ENCODE data around the gene TOP3A. TPM values are rescaled to one million over a fixed set of nuclear protein-coding genes. Genes with fewer than 3 reads are reported as not detected.

Gene TOP3A
- polyA plus RNA-seq, 1 experiment = 11.9 TPM

DNA sequence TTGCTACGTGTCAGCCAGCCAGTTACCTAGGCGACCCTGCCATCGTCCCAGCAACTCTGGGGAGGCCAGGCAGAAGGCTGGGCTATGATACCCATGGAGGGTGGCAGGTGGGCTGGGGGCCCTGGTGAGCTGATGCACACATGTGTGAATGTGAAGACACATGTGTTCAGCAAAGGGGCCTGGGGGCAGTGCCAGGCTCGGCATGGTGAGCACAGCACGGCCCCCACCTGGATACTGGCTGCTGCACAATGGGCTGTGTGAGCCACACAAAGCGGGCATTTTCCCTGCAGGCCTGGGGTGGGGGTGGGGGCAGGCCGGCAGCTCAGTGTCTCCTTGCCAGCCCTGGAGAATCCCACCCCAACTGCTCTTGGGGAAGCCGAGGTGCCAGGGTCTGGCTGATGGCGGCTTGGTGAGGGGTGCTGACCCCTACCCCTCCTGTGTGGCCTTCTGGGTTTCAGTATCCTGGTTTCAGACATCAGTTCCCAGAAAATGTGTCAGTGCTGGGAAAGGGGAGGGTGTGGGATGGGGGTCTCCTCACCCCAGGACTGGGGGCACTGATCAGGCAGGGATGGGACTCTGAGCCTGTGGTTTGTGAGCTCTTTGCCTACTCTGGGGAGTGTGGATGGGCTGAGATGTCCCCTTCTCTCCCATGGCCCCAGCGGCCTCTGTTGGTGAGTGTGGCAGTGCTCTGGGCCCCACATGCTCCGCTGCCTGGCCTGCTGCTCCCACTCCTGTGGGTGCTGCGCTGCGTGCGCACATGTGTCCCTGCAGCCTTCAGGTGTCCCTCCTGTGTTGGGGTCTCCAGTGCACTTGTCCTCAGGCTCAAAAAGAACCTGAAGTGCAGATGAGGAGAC lies 84.3 kb downstream of the TOP3A start:
- Histone ChIP-seq H3K27ac (ENCODE audit: low read depth, low read length) (no peak overlapping the region), H3K9me3 (ENCODE audit: control insufficient read depth, insufficient read depth, low read length) (no peaks in the 10 kb centered on the region), H3K27me3 (ENCODE audit: control insufficient read depth, insufficient read depth, low read length) (no peaks in the 10 kb centered on the region), H3K4me3 (ENCODE audit: low read depth, low read length) (no peak overlapping the region)
- ChIA-PET CTCF (no interaction called here), POLR2A (no interaction called here)
- DNase-seq (ENCODE audit: low read depth, low spot score) = no peak
- TF ChIP-seq, protein P1, sequence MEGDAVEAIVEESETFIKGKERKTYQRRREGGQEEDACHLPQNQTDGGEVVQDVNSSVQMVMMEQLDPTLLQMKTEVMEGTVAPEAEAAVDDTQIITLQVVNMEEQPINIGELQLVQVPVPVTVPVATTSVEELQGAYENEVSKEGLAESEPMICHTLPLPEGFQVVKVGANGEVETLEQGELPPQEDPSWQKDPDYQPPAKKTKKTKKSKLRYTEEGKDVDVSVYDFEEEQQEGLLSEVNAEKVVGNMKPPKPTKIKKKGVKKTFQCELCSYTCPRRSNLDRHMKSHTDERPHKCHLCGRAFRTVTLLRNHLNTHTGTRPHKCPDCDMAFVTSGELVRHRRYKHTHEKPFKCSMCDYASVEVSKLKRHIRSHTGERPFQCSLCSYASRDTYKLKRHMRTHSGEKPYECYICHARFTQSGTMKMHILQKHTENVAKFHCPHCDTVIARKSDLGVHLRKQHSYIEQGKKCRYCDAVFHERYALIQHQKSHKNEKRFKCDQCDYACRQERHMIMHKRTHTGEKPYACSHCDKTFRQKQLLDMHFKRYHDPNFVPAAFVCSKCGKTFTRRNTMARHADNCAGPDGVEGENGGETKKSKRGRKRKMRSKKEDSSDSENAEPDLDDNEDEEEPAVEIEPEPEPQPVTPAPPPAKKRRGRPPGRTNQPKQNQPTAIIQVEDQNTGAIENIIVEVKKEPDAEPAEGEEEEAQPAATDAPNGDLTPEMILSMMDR (IDR thresholded peaks at IDR 0.05; ENCODE audit: low read depth, low read length) = no peak

GRCh38 chr17:18229771-18230170 lies 85.0 kb downstream of the TOP3A start:
- TF ChIP-seq, protein P1 (IDR thresholded peaks at IDR 0.05; ENCODE audit: low read depth, low read length) = no peak
- POLR2A ChIA-PET = no interaction called here
- DNase-seq (ENCODE audit: low read depth, low spot score) = no peak
- H3K27me3 ChIP-seq (ENCODE audit: control insufficient read depth, insufficient read depth, low read length) = no peaks in the 10 kb centered on the region
- CTCF ChIA-PET = no interaction called here
- no peak overlapping the region for H3K27ac ChIP-seq (ENCODE audit: low read depth, low read length)
- H3K9me3 ChIP-seq (ENCODE audit: control insufficient read depth, insufficient read depth, low read length) = no peaks in the 10 kb centered on the region
- H3K4me3 ChIP-seq (ENCODE audit: low read depth, low read length) = no peak overlapping the region

GRCh38 chr17:18229254-18229653 lies 85.5 kb downstream of the TOP3A start:
- no peak for DNase-seq (ENCODE audit: low read depth, low spot score)
- H3K4me3 ChIP-seq (ENCODE audit: low read depth, low read length) = no peak overlapping the region
- H3K9me3 ChIP-seq (ENCODE audit: control insufficient read depth, insufficient read depth, low read length) = no peaks in the 10 kb centered on the region; the same call in 1 of the 2 replicates
- H3K27ac ChIP-seq (ENCODE audit: low read depth, low read length) = no peak overlapping the region
- POLR2A ChIA-PET = interaction anchor here (0.5 kb wide), 1 partner anchor 37 kb away, joined by 3 read pairs; no protein-coding TSS in a partner anchor
- no peaks in the 10 kb centered on the region for H3K27me3 ChIP-seq (ENCODE audit: control insufficient read depth, insufficient read depth, low read length)
- TF ChIP-seq, protein P1 (IDR thresholded peaks at IDR 0.05; ENCODE audit: low read depth, low read length) = no peak
- CTCF ChIA-PET = no interaction called here

DNA sequence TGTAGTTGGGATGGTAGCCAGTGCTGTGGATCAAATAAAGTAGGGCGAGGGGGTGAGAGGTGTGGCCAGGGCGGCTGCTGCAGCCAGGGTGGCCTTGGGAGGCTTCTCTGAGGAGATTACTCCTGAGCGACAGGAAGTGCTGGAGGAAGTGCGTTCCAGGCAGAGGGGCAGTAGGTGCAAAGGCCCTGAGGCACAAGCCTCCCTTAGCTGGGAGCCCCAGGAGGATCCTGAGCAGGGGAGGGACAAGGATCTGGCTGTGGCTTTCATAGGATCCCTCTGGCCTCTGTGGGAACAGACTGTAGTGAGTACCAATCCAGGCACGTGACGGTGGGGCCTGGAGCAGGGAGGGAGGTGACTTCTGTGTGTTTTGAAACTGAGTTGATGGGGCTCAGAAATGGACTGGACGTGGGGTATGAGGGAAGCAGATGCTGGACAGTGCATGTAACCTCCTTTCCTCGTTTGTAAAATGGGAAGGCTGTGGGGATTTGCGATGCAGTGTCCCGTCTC lies 86.6 kb downstream of the TOP3A start:
- no peak for DNase-seq (ENCODE audit: low read depth, low spot score)
- Histone ChIP-seq H3K27me3 (ENCODE audit: control insufficient read depth, insufficient read depth, low read length) (no peaks in the 10 kb centered on the region), H3K27ac (ENCODE audit: low read depth, low read length) (no peak overlapping the region), H3K9me3 (ENCODE audit: control insufficient read depth, insufficient read depth, low read length) (no peaks in the 10 kb centered on the region; the same call in 1 of the 2 replicates), H3K4me3 (ENCODE audit: low read depth, low read length) (no peak overlapping the region)
- POLR2A ChIA-PET = no interaction called here
- CTCF ChIA-PET = no interaction called here
- TF ChIP-seq, protein P1 (IDR thresholded peaks at IDR 0.05; ENCODE audit: low read depth, low read length) = no peak

GRCh38 chr17:18227635-18228034 lies 87.2 kb downstream of the TOP3A start:
- no peak for DNase-seq (ENCODE audit: low read depth, low spot score)
- POLR2A ChIA-PET = interaction anchor here (0.6 kb wide), 1 partner anchor 12 kb away, joined by 3 read pairs; no protein-coding TSS in a partner anchor

More at GRCh38 chr17:18227635-18228034, 87.2 kb downstream of the TOP3A start:
- no peak overlapping the region for H3K27ac ChIP-seq (ENCODE audit: low read depth, low read length)
- H3K27me3 ChIP-seq (ENCODE audit: control insufficient read depth, insufficient read depth, low read length) = no peaks in the 10 kb centered on the region
- H3K9me3 ChIP-seq (ENCODE audit: control insufficient read depth, insufficient read depth, low read length) = no peaks in the 10 kb centered on the region; the same call in 1 of the 2 replicates
- CTCF ChIA-PET = interaction anchor here (1.2 kb wide), 1 partner anchor 9 kb away, joined by 3 read pairs; no protein-coding TSS in a partner anchor
- TF ChIP-seq, protein P1 (IDR thresholded peaks at IDR 0.05; ENCODE audit: low read depth, low read length) = no peak
- no peak overlapping the region for H3K4me3 ChIP-seq (ENCODE audit: low read depth, low read length)

All from AG04450 (cell line).